Daoy (cell line): ENCODE data around the gene ROR1. TPM values are rescaled to one million over a fixed set of nuclear protein-coding genes. Genes with fewer than 3 reads are reported as not detected.
"Not testable (repeated sequence)": the region's sequence is repeated elsewhere in the genome, so short reads cannot be mapped to it uniquely, and the experiment has no call there.

Source experiments
- DNase-seq: peaks from one replicate; pipeline ENCODE4 v3.0.0-alpha.2; 2015; ENCODE audit warnings: low read depth
- total RNA-seq: library from RNA; depleted of rRNA; stranded (reverse); fragments of >200 nt; shearing (Covaris generic); gene quantifications from 2 replicates; pipeline ENCODE4 v1.2.3, GENCODE V29; 2014

ROR1 gene
- total RNA-seq, 1 experiment from 2014 or later = 17.4 TPM

- DNase-seq = no peak
These were observed 48.7 kb downstream of the ROR1 start for GRCh38 chr1:63822540-63822939.

GRCh38 chr1:63824451-63824850 lies 50.6 kb downstream of the ROR1 start:
- DNase-seq = no peak

- no peak for DNase-seq
These were observed 51.3 kb downstream of the ROR1 start for GRCh38 chr1:63825111-63825510.

GRCh38 chr1:63826246-63826861 lies 52.5 kb downstream of the ROR1 start:
- DNase-seq = not testable (repeated sequence)

GRCh38 chr1:63827411-63828321 lies 53.8 kb downstream of the ROR1 start:
- peak; percentile 54 for DNase-seq

- DNase-seq = no peak
These were observed 54.7 kb downstream of the ROR1 start for GRCh38 chr1:63828322-63829044.

GRCh38 chr1:63829349-63830327 lies 55.8 kb downstream of the ROR1 start:
- DNase-seq = peak; percentile 21

GRCh38 chr1:63831409-63831808 lies 57.6 kb downstream of the ROR1 start:
- DNase-seq = no peak

GRCh38 chr1:63833363-63834119 lies 59.7 kb downstream of the ROR1 start:
- no peak for DNase-seq

- peak; percentile 66 for DNase-seq
These were observed 61.3 kb downstream of the ROR1 start for GRCh38 chr1:63835128-63835527.

- DNase-seq = no peak
These were observed 62.6 kb downstream of the ROR1 start for GRCh38 chr1:63836374-63836773.

- DNase-seq = no peak
These were observed 63.0 kb downstream of the ROR1 start for GRCh38 chr1:63836830-63837229.

- no peak for DNase-seq
These were observed 69.2 kb downstream of the ROR1 start for GRCh38 chr1:63843010-63843409.

- no peak for DNase-seq
These were observed 70.1 kb downstream of the ROR1 start for GRCh38 chr1:63843884-63844283.

- no peak for DNase-seq
These were observed 71.5 kb downstream of the ROR1 start for GRCh38 chr1:63845346-63845745.

GRCh38 chr1:63847308-63847910 lies 73.6 kb downstream of the ROR1 start:
- peak; percentile 46 for DNase-seq

- DNase-seq = no peak
These were observed 74.9 kb downstream of the ROR1 start for GRCh38 chr1:63848733-63849132.

- DNase-seq = no peak
These were observed 75.3 kb downstream of the ROR1 start for GRCh38 chr1:63849149-63849548.

- no peak for DNase-seq
These were observed 80.3 kb downstream of the ROR1 start for GRCh38 chr1:63854091-63854490.

GRCh38 chr1:63855942-63856341 lies 82.1 kb downstream of the ROR1 start:
- no peak for DNase-seq
